Neural cell (in vitro differentiated cells): Measurements from ENCODE around the gene SV2B. TPM values are rescaled to one million over a fixed set of nuclear protein-coding genes. Genes with fewer than 3 reads are reported as not detected.

Experiments
- H2AFZ ChIP-seq: fragments of 200-600, 300-800 bp; sonication (generic), shearing (Covaris generic); 2 replicates; pipeline ENCODE4 v1.6.0; 2014; ENCODE audit warnings: low read depth, mild to moderate bottlenecking, antibody characterized with exemption, low read length, moderate library complexity
- H3F3A ChIP-seq: fragments of 200-600 bp; shearing (Covaris generic); 2 replicates; pipeline ENCODE4 v1.6.1; 2016; ENCODE audit warnings: mild to moderate bottlenecking, moderate library complexity, mixed read lengths, antibody characterized with exemption, low read length; ENCODE audit not compliant: insufficient read depth, poor library complexity, severe bottlenecking
- H3K27ac ChIP-seq: fragments of 200-600, 300-800 bp; sonication (generic), shearing (Covaris generic); 2 replicates; pipeline ENCODE4 v1.5.1; 2014; ENCODE audit warnings: mild to moderate bottlenecking, low read length, moderate library complexity
- H3K27me3 ChIP-seq: fragments of 300-800, 200-600 bp; sonication (generic), shearing (Covaris generic); 2 replicates; pipeline ENCODE4 v1.6.0; 2014; ENCODE audit warnings: mild to moderate bottlenecking, low read depth, low read length, moderate library complexity; ENCODE audit not compliant: insufficient read depth
- H3K36me3 ChIP-seq: fragments of 300-800, 200-600 bp; sonication (generic), shearing (Covaris generic); 2 replicates; pipeline ENCODE4 v1.5.1; 2014; ENCODE audit warnings: mild to moderate bottlenecking, antibody characterized with exemption, low read length, moderate library complexity; ENCODE audit not compliant: insufficient read depth
- H3K4me2 ChIP-seq: fragments of 300-800, 200-600 bp; sonication (generic), shearing (Covaris generic); 2 replicates; pipeline ENCODE4 v1.6.0; 2014; ENCODE audit warnings: mild to moderate bottlenecking, low read length
- H3K4me3 ChIP-seq: fragments of 300-800, 200-600 bp; sonication (generic), shearing (Covaris generic); 2 replicates; pipeline ENCODE4 v1.5.1; 2014; ENCODE audit warnings: mild to moderate bottlenecking, low read length, moderate library complexity
- H3K79me2 ChIP-seq: fragments of 200-600 bp; shearing (Covaris generic); replicated peaks from 2 replicates; pipeline ENCODE4 v1.6.0; 2014; ENCODE audit warnings: mild to moderate bottlenecking, low read length, moderate library complexity; ENCODE audit not compliant: insufficient read depth
- H3K9ac ChIP-seq: fragments of 300-800, 200-600 bp; sonication (generic), shearing (Covaris generic); 2 replicates; pipeline ENCODE4 v1.6.1; 2016; ENCODE audit warnings: mild to moderate bottlenecking, low read length, mixed read lengths
- H3K9me2 ChIP-seq: fragments of 200-600 bp; shearing (Covaris generic); 2 replicates; pipeline ENCODE4 v1.6.1; 2016; ENCODE audit warnings: mild to moderate bottlenecking, low read length, mixed read lengths; ENCODE audit not compliant: insufficient read depth
- H3K9me3 ChIP-seq: fragments of 200-600, 300-800 bp; sonication (generic), shearing (Covaris generic); 2 replicates; pipeline ENCODE4 v1.6.1; 2016; ENCODE audit warnings: mild to moderate bottlenecking, mixed run types, low read length, moderate library complexity, mixed read lengths
- H4K20me1 ChIP-seq: fragments of 200-600 bp; shearing (Covaris generic); 2 replicates; pipeline ENCODE4 v1.6.1; 2016; ENCODE audit warnings: mild to moderate bottlenecking, mixed run types; ENCODE audit not compliant: insufficient read depth
- CTCF ChIP-seq: fragments of 450-650 bp; IDR thresholded peaks from 2 replicates; pipeline ENCODE4 v1.5.1; 2014; ENCODE audit warnings: antibody characterized with exemption, mild to moderate bottlenecking, moderate library complexity; ENCODE audit not compliant: poor library complexity, severe bottlenecking
- EP300 ChIP-seq: fragments of 450-650 bp; conservative IDR thresholded peaks from 2 replicates; pipeline ENCODE4 v1.6.1; 2014; ENCODE audit warnings: antibody characterized with exemption, mild to moderate bottlenecking, moderate library complexity; ENCODE audit not compliant: poor library complexity, severe bottlenecking
- EZH2 ChIP-seq: fragments of 200-600, 300-800 bp; shearing (Covaris generic), sonication (generic); IDR thresholded peaks from 2 replicates; pipeline ENCODE4 v1.6.1; 2014; ENCODE audit warnings: antibody characterized with exemption, low read length, borderline replicate concordance, mild to moderate bottlenecking; ENCODE audit not compliant: insufficient read depth, poor library complexity, severe bottlenecking
- MXI1 ChIP-seq: fragments of 450-650 bp; conservative IDR thresholded peaks from 2 replicates; pipeline ENCODE4 v1.6.1; 2014; ENCODE audit warnings: antibody characterized with exemption, mild to moderate bottlenecking; ENCODE audit not compliant: poor library complexity, severe bottlenecking
- POLR2AphosphoS5 ChIP-seq: IDR thresholded peaks from 2 replicates; pipeline ENCODE4 v1.6.1; 2012
- RAD21 ChIP-seq: fragments of 450-650 bp; conservative IDR thresholded peaks from 2 replicates; pipeline ENCODE4 v1.6.1; 2014; ENCODE audit warnings: antibody characterized with exemption, mild to moderate bottlenecking, moderate library complexity
- REST ChIP-seq: IDR thresholded peaks from 2 replicates; pipeline ENCODE4 v1.6.1; 2012; ENCODE audit warnings: borderline replicate concordance
- SMC3 ChIP-seq: fragments of 450-650 bp; conservative IDR thresholded peaks from 2 replicates; pipeline ENCODE4 v1.6.1; 2014; ENCODE audit warnings: antibody characterized with exemption, mild to moderate bottlenecking, moderate library complexity; ENCODE audit not compliant: poor library complexity
- TAF1 ChIP-seq: IDR thresholded peaks from 2 replicates; pipeline ENCODE4 v1.6.1; 2012; ENCODE audit warnings: low read depth
- polyA plus RNA-seq: library from polyadenylated mRNA; depleted of rRNA; stranded (reverse); fragments of >200 nt; gene quantifications from 2 replicates; pipeline ENCODE4 v1.2.3, GENCODE V29; 2014

Gene SV2B
- polyA plus RNA-seq, 1 donor from 2014 or later, result 0.38 TPM

GRCh38 chr15:91118817-91119590, 18.9 kb downstream of the SV2B start:
- no peaks in the 10 kb centered on the region for H3K79me2 ChIP-seq
- H3K9me2 ChIP-seq, result no peaks in the 10 kb centered on the region
- TF ChIP-seq POLR2AphosphoS5 (no peak), EZH2 (no peak), RAD21 (no peak), MXI1 (no peak), SMC3 (no peak), TAF1 (no peak), EP300 (no peak), CTCF (no peak), REST (no peak)
- H3K4me2 ChIP-seq, result no peak overlapping the region
- no peaks in the 10 kb centered on the region for H4K20me1 ChIP-seq
- H3K9me3 ChIP-seq, result no peaks in the 10 kb centered on the region
- H3K27me3 ChIP-seq, result no peaks in the 10 kb centered on the region
- no peaks in the 10 kb centered on the region for H3F3A ChIP-seq
- no peaks in the 10 kb centered on the region for H3K36me3 ChIP-seq
- H3K27ac ChIP-seq, result no peak overlapping the region
- H3K4me3 ChIP-seq, result no peak overlapping the region
- no peak overlapping the region for H3K9ac ChIP-seq
- H2AFZ ChIP-seq, result no peak overlapping the region

- H3K27me3 ChIP-seq, result no peaks in the 10 kb centered on the region
- H4K20me1 ChIP-seq, result no peaks in the 10 kb centered on the region
- no peak overlapping the region for H3K27ac ChIP-seq
- H3K79me2 ChIP-seq, result no peaks in the 10 kb centered on the region
- no peaks in the 10 kb centered on the region for H3K36me3 ChIP-seq
- no peak overlapping the region for H3K9ac ChIP-seq
- TF ChIP-seq CTCF (no peak), MXI1 (no peak), POLR2AphosphoS5 (no peak), EP300 (no peak), TAF1 (no peak), REST (no peak), EZH2 (no peak), SMC3 (no peak), RAD21 (no peak)
- H2AFZ ChIP-seq, result no peak overlapping the region
- no peak overlapping the region for H3K4me3 ChIP-seq
- no peak overlapping the region for H3K4me2 ChIP-seq
- H3F3A ChIP-seq, result no peaks in the 10 kb centered on the region
- no peaks in the 10 kb centered on the region for H3K9me2 ChIP-seq
- H3K9me3 ChIP-seq, result no peaks in the 10 kb centered on the region
These were observed 22.2 kb downstream of the SV2B start for GRCh38 chr15:91122296-91122695.
